HL-60 (cell line): ENCODE results near the gene PIGK.

Experiments used
- CTCF ChIP-seq: IDR thresholded peaks from one replicate; pipeline ENCODE4 v1.5.1; 2011; ENCODE audit warnings: low read length, control low read depth, inconsistent platforms; ENCODE audit not compliant: insufficient read depth
- GABPA ChIP-seq: IDR thresholded peaks from 2 replicates; pipeline ENCODE4 v1.6.1; 2012; ENCODE audit warnings: low read depth
- POLR2AphosphoS5 ChIP-seq: IDR thresholded peaks from 2 replicates; pipeline ENCODE4 v1.6.1; 2012; ENCODE audit warnings: low read depth
- REST ChIP-seq: IDR thresholded peaks from 2 replicates; pipeline ENCODE4 v1.6.1; 2012; ENCODE audit warnings: low read depth; ENCODE audit not compliant: insufficient replicate concordance

- TF ChIP-seq CTCF: no peak
- TF ChIP-seq GABPA: no peak
- TF ChIP-seq POLR2AphosphoS5: no peak
- no peak for TF ChIP-seq REST
Measured at GRCh38 chr1:77064246-77064645, 155.0 kb downstream of the PIGK start.
